Raji (cell line): Measurements from ENCODE around the gene HNRNPL.

Experiments
- POLR2A ChIP-seq: IDR thresholded peaks from 2 replicates; pipeline ENCODE4 v1.6.1; 2011; ENCODE audit warnings: low read depth, low read length, control low read depth; ENCODE audit not compliant: insufficient read depth

The HNRNPL gene

DNA sequence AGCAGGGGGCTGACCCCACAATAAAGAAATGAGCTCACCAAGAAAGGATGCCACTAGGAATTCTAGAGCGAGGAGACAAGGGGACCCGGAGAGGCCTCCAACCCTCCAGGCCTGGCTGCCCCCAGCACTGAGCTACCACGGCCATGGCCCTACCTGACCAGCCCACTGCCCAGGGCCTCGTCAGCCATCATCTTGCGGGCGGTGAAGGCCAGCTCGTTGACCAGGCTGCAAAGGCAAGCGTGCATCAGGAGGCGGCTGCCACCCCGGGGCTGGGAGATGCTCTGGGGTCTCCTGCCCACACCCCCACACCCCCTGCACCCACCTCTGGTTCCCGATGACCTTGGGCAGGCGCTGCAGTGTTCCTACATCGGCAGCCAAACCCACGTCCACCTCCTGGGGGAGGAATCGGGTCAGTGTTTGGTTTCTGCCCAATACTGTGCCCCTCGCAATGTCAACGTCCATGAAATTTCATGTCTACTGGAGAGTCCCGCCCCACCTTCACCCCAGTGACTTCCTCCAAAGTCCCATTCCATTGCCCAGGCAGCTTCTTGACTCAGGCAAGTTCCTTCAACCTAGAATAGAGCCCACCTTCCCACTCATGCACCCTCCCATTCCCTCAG lies 33.5 kb downstream of the HNRNPL start:
- TF ChIP-seq POLR2A = no peak

DNA sequence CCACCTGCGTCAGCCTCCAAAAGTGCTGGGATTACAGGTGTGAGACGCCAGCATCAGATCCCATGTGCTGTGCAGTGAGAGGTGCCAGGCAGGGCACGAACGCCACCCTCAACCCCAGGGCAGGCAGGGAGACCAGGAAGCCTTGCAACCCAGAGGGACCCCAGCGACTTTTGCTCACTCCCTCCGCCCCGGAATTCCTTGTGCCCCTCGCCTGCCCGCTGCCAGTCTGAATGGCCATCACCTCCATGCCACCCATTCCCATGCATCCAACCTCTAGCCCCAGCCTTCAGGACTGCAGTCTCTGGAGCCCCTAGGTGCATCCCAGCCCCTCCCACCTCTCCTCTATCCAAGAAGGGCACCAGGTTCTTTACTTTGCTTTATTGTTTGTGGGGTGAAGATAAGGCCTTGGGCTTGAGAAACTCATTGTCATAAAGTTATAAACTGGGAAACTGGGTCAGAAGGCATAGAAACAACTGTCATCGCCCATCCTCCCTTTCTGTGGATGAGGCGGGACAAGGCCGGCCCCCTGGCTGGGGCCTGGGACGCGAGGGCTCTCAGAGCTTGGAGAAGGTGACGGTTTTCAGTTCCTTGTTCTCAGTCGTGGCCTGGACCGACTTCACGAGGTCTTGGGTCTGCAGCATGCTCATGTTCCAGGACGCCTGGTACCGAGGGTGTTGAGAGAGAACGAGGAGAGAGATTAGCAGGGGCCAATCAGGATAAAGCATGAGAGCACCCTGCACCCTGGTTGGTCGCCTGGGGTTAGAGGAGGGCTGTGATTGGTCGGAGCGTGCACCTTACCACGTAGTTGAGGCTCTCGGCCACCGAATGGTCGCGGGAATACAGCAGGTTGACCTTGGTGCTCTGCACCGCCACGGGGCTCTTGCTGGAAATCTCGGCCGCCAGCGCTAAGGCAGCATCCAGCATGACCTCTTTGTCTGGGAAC lies 34.5 kb downstream of the HNRNPL start:
- no peak for TF ChIP-seq POLR2A

DNA sequence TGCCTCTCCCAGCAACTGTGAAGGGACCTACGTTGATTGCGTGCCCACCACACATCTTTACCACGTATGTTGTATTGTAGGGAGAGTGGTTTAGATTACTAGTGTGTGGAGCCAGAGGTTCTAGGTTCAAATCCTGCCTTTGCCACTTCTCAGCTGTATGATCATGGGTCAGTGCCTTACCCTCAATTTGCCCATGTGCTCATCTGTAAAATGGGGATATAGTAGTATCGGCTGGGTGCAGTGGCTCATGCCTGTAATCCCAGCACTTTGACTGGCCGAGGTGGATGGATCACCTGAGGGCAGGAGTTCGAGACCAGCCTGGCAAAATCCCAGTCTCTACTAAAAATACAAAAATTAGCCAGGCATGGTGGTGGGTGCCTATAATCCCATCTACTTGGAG lies 36.5 kb downstream of the HNRNPL start:
- no peak for TF ChIP-seq POLR2A

DNA sequence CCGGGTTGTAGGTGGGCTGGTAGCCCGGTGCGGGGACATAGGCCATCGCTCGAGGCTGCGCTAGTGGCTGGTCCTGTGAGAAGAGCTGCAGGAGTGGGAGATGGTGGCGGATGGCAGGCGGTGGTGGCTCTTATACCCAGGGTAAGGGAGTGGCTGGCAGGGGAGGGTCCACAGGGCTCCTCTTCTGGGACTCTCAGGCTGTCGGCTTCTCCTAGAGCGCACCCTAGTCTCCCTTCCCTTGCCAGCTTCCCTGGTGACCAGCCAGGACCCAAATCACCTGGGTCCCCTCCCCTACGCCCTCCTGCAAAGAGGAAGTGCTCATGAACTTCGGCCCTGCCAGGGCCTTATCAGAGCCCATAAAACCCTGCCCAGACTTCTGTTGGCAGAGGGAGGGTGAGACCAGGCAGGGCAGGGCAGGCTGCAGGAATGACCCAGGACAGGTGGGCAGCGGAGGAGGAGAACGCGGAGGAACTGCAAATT lies 36.9 kb downstream of the HNRNPL start, which contains the start of gene LGALS4:
Gene LGALS4 (minus strand): TSS at position 105 of the 480 bp plus-strand sequence. CDS start 59 bp downstream, at position 46.
- TF ChIP-seq POLR2A = no peak

DNA sequence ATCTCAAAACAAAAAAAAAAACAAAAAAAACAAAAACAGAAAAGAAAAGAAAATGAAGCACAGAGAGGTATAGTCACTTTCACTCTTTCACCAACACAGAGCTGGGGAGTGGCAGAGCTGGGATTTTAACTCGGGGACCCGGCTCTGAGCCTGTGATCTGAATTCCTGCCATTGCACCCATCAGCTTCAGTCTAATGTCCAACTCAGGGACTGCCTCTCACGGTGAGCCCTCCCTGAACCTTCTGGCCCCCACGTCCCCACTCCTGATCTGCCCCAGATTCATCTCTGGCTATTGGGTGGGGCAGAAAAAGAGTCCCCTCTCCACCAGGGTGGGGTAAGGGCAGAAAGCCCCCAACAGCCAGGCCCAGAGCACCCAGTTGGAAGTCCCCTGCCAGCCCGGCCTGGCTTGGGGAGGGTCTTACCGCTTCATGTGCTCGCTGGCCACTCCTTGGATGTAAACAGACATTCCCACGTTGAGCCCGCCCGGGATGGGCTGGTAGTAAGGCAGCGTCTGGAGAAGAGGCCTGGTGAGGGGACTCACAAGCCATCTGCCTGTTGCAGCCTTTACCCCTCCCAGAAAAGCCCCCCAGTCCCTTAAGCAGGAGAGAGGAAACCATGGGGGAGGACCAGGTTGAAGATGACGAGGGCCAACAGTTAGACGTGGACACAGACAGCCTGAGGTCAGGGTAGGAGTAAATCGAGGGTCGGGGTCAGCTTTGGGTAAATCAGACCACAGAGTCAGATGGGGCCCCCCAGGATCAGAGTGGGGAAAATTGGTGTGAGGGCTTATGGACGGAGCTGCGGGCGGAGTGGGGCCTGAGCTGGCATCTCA lies 37.6 kb downstream of the HNRNPL start:
- no peak for TF ChIP-seq POLR2A

DNA sequence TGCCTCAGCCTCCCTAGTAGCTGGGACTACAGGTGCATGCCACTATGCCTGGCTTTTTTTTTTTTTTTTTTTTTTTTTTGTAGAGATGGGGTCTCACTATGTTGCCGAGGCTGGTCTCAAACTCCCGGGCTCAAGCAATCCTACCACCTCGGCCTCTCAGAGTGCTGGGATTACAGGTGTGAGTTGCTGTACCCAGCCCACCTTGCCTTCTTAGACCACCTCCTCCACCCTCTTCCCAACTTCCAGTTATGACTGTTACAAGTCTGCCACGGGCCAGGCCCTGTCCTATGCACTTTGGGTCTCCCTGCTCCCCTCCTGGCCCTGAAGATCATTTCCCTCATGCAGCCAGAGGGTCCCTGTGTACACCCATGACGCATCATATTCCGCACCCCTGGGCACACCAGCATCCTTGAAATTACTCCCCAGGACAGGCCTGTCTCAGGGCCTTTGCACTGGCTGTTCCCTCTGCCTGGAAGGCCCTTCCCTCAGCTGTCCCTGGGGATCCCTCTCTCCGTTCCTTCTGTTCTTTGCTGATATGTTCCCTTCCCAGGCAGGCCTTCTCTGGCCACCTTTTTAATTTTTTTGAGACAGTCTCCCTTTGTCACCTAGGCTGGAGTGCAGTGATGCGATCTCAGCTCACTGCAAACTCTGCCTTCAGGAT lies 40.1 kb downstream of the HNRNPL start:
- TF ChIP-seq POLR2A = no peak

DNA sequence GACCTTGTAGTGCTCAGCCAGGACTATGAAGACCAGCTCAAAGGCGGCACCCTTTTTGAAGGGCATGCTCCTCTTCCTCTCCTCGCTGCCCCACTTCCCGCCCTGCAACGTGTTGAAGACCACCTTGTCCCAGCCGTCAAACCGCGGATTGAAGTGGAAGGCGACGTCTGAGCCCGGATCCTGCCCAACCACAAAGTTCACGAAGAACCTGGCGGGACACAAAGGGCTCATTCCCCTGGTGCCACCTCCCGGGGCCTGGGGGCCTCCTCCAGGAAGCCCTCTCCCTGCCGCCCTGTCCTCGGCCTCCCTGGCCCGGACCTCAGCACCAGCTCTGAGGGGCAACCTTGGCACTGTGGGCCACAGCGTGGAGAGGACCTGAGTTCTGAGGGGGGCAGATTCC lies 41.0 kb downstream of the HNRNPL start:
- no peak for TF ChIP-seq POLR2A

DNA sequence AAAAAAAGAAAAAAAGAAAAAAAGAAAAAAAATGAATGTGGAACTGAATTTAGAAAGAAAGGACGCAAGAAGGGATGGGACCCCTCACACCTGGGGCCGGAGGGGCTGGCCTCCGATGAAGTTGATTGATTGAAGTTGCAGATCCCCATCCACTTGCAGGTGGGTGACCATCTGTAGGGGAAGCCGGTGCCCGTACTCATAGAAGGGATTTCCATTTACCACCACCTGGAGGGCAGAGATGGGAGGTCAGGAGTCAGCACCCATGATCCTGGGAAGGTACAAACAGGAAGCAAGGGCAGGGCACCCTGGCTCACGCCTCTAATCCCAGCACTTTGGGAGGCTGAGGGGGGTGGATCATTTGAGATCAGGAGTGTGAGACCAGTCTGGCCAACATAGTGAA lies 43.4 kb downstream of the HNRNPL start:
- TF ChIP-seq POLR2A = no peak

DNA sequence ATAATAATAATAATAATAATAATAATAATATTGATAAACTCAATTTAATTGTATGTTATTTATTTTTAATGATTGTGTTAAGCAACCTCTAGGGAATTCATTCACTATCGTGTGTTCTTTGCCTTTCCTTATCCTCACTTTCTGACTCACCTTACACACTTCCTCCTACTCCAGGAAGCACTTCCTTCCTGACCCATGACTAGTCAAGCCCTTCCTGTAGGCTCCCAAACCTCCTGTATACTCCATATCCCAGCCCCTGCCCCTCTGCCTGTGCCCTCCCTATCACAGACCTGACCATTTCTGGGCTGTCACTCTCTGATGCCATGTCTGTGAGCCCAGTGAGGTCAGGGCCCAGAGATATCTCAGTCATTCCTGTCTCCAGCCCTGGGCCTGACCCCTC lies 44.6 kb downstream of the HNRNPL start:
- TF ChIP-seq POLR2A = no peak

DNA sequence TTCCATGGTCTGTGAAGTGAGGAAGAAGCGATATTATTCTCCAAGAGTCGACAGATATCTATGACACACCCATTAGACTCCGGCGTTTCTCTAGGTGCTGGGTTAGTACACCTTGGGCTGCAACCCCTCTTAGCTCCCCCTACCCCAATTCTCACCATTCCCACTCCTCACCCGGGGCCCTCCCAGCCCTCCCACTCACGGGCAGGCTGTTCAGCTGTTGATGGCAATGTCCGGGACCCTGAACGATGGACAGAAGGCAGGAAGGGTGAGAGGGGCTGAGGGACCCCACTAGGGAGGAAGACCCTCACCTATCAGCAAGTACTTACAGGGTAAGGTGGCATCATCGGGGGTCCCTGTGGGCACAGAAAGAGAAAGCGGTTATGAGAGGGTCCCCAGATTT lies 46.2 kb downstream of the HNRNPL start:
- no peak for TF ChIP-seq POLR2A

DNA sequence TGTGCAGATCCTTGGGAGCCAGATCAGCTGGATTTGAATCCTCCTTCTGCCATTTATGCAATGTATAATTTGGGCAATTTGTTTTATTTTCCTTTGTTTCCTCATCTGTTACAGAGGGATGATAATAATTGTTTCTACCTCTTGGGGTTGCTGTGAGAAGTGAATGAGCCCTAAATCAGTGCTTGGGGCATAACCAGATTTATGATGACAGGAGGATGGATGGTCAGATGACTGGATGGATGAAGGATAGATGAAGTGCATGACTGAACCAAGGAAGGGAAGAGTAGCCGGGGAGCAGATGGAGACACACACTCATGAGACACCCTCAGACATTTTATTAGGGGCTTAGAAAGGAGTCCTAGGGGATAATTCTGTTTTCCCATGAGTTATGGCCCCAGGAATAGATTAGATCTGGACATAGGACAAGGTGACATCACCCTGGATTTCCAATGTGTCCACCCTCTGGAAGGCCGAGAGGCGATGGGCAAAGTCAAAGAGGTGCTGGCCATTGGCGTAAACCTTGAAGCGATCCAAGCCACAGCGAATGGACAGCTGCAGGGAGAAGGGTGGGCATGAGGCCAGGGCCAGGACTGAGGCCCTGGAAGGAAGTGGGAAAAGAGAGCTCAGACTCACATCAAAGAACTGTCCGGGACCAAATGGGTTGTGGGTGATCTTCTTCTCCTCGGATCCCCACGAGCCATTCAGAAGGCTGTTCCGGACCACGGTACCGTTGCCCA lies 48.3 kb downstream of the HNRNPL start:
- TF ChIP-seq POLR2A = no peak

DNA sequence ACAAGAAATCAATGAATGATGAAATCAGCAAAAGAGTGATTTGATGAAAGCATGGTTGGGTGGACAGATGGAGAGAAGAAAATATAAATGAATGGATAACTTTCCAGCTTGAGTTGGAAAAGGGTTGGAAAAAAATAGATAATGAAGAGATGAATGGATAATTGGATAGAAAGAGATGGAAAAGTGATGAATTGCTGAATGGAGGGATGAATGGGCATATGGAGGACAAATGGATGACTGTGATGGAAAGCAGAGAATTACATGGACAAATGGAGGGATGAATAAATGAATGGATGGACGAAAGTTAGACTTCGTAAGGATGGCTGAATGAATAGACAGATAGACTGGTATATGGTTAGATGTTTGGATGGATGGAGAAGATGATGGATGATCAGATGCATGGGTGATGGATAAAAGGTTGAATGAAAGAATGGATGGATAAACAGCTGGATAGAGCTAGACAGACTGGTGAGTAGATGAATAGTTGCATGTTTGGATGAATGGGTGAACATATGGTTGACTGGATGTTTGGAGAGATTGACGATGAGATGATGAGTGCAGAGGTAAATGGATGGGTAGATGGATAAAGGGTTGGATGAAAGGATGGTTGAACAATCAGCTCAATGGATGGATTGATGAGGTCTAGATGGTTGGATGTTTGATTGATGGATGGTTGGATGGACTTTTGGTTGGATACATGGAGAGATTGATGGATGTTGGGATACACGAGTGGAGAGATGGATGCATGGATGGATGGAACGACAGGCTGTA lies 49.0 kb downstream of the HNRNPL start:
- no peak for TF ChIP-seq POLR2A

DNA sequence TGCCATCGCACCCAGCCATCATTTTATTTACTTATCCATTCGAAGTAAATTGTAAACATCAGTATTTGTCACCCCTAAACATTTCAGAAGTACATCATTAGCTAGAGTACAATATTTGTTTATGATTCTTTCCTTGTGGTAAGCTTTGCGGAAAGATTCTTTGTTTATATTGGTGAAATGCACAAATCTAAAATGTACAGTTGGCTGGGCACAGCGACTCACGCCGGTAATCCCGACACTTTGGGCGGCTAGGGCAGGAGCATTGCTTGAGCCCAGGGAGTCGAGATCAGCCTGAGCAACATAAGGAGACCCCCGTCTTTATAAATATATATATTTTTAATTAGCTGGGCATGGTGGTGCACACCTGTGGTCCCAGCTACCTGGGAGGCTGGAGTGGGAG lies 50.7 kb downstream of the HNRNPL start:
- no peak for TF ChIP-seq POLR2A
